Hypothalamus (tissue), 51 donors: ENCODE data around the gene CMIP.

ENCODE experiments used
- DNase-seq, 51 donors: peaks; one replicate each; lab custom pipeline; 2025; lab: John Stamatoyannopoulos, UW

The CMIP gene

DNA sequence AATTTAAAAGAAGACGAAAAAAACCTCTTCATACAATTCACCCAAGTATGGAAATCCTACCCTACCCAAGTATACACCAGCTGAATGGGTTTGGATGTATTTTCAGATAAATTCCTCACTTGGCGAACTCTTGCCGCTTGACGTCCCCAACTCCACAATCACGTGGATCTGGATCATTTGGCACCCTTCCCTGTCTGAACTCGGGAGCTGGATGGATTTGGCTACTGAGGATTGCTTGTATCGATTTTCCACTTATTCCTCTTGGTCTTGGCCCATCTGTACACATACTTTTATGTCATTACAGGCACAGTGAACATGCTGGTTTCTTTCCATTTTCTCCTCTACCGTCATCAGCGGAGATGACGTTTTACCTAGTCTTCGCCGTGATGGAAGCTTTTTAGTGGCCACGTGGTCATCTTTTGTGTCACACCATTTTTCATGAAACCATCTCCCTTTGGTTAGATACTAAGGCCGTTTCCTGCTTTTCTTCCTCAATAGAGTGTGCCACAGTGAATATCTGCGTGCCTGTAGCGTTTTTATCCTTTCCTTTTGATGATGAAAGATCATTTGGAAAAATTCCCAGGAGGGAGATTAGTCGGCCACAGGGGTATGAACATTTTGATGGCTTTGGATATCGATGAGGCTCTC, 47.1 kb downstream of the CMIP start:
- DNase-seq, result no peak

DNA sequence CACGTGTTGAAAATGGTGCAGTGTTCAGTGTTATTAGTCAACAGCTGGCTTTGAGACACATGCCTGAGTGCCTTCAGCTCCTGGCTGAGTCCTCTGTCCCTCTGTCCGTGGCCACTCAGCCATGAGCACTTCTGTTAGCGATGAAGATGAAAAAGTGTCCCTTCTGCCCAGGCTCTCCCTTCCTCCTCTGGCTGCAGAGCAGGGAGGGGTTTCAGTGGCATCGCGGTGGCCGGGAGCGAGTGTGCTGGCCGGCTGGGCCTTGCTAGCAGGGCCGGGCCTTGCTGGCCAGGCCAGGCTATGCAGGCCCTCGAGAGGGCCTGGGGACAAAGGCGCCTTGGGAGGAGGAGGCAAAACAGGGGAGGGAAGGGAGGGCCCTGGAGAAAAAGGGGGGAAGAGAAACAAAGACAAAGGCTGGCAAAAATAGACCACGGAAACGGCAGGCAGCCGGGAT, 47.7 kb downstream of the CMIP start:
- peak in 6 of 51 donors; percentile 23 to 32 (median 26) for DNase-seq

DNA sequence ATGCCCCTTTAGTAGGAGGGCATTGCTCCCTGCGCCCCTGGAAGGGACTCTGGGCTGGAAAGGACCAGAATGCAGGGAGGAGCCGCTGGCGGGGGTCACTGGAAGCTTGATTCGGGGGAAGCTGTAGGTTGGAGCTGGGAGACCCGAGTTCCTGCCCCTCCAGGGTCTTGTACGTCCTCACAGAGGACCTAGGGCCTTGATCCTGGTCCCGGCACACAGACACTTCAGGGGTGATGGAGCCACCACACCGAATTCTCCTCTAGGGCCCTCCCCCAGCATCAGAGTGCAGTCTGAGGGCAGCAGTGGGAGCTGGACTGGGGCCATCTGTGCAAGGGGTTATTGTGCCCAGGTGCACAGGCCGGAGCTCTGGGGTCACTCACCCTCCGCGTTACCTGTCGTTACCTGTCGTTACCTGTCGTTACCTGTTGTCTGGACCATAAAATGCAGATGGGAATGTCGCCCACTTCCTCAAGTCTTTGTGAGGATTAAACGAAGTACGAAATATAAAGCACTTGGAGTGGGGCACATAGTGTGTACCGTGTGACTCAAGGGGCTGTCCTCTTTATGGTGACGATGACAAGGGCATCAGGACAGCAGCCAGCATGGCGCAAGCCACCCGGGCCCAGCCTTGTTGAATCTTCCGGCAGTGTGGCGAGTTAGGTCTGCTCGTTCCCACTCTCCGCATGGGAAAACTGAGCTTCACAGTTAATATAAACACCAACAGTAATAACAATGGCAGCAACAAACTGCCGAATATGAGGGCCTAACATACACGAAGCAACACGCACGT, 48.6 kb downstream of the CMIP start:
- DNase-seq, result no peak

DNA sequence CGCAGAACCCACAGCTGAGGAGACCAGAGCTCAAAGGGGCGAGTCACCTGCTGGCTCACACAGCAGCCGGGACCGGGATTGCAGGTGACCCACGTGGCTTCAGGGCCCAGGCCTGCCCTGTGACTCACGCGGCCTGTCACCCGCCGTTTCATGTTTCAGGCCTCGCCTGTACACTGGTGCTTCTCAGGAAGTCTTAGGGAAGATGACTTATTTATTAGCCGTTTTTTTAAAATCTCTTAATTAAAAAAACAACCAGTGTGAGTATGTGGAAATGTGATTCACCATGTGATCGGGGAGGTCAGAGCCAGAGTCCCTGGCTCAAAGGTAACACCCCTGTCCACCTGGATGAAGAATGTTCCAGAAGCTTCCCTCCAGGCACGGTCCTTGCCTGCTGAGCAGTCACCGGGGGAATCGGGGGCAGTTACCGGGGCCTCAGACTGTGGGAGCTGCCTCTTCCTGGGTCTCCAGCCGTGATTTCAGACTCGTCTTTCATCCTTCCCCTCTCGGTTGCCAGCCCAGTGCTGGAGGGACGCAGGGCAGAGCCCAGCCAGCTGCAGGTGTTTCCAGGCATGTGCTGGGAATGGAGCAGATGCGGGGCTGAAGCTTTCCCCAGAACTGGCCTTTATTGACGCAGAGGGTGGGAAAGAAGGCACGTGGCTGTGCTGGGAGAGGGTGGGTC, 49.3 kb downstream of the CMIP start:
- no peak for DNase-seq

DNA sequence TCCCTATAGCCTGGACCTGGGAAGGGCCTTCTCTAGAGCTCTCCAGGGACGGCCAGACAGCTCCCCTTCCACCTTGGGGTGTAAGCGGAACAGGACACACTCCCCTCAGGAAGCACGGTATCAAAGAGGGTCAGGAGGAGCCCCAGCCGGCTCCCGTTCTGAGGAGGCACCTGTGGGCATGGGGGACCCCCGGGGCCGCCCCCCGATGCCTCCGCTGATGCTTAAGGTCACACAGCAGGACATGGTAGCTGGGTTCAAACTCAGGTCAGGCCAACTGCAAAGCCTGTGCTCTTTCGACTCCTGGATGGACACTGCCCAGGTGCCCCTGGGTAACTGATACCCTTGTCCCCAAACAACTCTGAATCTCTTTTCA, 49.8 kb downstream of the CMIP start:
- DNase-seq, result no peak

DNA sequence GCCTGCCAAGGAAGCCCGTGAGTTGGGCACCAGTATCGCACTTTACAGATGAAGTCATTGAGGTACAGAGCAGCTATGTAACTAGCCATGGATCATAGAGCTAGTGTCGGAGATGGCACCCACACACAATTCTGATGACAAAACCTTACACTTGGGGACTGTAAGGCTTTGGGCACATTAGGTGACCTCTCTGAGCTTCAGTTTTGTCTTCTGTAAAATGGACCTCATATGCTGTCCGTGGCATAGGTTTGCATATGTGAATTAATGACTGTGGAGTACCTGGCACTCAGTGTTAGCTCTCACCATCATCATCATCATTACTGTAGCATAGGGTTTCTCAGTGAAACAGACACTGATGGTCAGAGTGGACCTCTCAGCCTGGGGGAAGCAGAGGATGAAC, 50.3 kb downstream of the CMIP start:
- DNase-seq, result no peak

DNA sequence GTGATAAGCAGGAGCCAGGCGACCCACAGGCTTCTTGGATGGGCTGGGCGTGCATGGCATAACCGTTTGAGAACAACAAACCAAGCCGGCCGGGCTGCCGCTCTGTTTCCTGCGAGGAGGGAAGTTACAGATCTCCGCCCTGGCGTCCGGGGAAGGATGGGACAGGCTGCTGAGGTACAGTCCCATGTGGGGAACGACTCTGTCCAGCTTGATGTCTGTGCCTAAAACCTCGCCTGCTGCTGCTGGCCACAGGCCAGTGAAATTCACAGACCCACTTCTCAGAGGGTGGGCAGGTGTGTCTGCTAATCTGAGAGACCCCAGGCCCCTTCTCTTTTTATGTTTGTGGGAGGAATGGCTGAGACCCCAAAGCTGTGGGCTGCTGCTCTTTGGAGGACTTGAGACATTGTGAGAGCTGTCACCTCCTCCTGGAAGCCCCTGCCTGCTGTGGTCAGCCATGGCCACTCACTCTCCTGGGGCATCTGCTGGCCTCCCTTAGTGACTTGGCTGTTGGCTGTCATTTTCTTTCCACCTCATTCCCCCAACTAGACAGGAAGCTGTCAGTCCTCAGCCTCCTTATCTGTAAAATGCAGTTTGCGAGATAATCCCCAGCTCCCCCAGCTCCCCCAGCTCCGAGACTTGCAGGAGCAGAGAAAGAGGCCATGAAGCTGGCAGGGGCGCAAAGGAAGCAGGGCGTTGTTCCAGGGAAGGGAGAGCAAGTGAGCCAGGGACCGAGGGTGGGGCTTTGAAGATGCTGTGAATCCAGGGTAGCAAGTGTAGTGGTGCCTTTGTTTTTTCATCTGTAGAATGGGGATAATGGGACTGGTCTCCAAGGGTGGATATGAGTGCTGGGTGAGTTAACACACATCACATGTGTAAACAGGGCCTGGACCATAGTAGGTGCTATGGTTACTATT, 51.0 kb downstream of the CMIP start:
- DNase-seq, result no peak

DNA sequence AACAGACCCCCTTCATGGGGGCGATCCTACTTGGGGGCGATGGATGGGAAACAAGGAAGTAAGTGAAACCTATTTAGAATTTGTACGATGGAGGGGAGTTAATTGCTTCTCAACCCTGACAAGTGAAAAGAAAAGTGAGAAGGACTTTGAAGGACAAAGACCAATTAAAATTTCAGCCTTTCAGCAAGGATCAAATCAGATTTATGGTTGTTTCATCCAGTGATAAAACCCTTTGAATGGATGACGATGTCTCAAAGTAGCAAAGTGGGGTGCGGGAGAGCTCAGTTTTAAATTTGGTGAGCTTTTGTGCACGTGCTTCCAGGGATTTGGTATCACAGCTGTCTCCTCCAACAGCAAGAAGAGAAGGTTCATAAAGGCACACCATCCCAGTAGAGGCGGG, 51.7 kb downstream of the CMIP start:
- no peak for DNase-seq

DNA sequence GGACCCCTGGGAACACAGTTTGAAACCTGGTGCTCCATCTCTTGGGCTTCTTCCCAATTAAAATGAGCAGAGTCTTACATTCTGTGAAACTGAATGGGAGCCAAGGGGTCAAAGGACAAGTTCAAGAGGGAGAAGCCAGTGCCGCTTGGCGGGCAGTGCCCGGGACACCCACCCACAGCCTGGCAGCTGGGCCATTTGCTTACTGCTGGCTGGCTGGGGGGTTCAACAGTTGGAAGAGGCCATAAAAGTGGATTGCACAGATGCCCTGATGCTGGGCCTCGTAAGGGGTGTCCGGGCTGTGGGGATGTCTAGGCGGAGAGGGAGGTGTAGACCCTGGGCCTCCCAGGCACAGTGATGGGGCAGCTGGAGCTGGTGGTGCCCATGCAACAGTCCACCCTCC, 52.1 kb downstream of the CMIP start:
- DNase-seq, result no peak

DNA sequence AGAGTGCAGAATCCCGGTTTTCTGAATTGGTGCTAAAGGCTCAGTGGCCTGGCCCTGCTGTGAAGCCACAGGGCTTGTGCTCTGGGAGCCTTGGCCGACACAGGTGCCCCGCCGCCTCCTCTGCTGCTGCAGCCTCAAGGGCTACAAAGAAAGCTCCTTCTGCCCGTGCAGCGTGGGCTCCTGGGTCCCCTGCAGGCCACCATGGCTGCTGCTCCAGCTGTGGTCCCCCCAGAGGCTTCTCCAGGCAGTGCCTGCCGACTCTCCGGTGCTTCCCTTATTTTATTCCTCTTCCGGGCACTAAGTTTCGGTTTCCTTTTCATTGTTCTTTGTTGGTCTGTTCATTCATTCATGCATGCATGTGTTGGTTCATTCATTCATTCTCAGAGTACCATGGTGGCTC, 53.1 kb downstream of the CMIP start:
- DNase-seq, result peak in 1 of 51 donors; percentile 17

DNA sequence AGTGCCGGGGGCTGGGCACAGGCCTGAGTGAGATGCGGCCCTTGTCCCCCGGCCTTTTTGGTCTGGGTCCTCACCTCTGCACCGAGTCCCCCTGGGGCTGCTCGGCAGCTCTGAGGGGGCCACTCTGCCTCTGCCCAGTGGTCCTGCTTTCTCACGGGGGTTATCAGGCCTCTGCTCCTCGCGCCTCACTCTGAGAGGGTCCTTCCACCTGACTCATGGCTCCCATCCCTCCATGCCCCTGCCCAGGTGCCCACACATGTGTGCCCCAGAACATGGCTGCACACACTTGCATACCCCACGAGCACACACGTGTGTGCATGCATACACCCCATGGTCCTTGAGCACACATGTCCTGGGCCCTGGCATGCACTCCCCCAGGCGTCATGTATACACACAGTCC, 53.7 kb downstream of the CMIP start:
- no peak for DNase-seq

DNA sequence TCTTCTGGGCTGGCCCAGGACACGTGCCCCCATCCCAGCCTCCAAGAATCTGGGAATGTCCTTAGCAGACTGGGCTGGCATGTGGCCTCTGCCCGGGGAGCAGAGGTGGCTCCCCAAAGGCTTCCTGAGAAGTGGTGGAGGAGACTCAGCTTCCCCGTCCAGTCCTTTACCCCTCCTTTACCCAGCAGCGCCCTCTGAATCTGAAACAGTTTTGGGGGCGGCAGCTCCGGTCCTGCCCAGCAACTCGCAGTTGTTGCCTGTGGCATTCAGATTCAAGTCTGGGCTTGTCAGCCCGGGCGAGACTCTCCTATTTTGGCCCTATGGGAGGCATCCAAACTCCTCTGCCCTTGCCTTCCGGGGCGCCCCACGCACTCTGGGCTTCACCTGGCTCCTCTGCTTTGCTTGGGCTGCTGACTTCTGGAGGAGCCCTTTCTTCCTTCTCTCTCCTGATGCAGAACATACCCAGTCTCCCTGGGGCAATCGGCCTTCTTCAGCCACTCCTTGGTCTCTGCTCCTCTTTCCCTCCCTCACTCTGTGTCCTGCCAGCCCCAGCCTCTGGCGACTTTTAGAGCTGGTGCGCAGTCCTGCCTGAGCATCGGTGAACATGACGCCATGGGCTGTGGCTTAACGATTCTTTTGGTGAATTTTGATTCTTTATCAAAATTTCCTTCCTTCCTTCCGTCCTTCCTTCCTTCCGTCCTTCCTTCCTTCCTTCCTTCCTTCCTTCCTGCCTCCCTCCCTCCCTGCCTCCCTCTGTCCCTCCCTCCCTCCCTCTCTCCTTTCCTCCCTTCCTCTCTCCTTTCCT, 55.2 kb downstream of the CMIP start:
- no peak for DNase-seq

DNA sequence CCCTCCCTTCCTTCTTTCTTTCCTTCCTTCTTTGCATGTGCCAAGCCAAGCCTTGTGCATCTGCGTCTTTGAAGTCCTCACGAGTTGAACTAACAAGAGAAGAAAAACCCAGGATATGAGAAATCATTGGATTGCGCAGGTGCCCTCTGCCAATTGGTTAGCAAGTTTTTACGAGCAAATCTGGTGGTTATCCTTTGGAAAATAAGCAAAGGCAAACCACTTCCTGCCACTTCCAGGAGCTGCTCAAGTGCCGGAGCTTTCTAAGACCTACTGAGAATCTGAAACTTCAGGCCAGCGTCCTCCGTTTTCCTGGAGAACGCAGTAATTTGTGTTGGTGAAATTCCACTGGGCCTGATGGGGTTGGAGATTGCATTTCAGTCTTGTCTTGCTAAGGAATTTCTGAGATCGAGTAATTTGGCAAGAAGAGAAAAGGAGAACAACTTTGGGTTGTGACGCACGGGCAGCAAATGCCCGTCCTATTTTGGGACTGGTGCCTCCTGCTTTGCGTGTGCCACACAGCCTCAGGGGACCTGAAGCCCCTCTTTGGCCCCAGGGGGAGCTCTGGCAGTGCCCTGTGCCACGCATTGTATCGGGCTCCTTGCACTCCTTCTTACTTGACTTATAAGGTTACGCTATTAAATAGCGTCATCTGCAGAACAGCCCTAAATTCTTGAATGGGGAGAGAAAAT, 56.4 kb downstream of the CMIP start:
- DNase-seq, result peak in 1 of 51 donors; percentile 25

DNA sequence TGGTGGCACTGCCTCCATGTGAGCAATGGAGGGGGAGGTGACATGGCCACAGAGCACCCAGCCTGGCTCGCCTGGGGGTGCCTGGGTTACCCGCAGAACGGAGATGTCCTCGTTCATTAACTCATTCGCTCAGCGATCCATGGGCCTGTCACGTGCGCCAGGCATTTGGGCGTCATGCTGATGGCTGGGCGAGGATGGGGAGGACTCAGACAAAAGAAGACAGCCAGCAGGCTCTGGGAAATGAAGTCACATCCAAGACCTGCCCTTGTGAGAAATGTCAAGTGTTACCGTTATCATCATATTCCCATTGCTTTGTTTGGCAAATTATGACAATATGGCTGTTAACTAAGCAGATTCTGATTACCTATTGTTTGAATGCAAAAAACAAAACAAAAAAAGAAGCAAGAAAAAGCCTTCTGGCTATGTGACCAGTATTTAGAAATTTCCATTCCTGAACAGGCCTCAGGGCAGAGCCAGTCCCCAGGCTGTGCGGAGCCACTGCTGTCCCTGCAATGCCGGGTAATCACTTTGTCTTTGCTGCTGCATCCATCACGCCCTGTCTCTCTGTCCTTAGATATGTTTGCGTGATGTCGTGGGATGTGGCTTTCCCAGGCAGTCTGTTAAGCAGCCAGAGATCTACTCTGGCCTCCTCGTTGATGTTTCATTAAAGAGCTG, 57.9 kb downstream of the CMIP start:
- no peak for DNase-seq

DNA sequence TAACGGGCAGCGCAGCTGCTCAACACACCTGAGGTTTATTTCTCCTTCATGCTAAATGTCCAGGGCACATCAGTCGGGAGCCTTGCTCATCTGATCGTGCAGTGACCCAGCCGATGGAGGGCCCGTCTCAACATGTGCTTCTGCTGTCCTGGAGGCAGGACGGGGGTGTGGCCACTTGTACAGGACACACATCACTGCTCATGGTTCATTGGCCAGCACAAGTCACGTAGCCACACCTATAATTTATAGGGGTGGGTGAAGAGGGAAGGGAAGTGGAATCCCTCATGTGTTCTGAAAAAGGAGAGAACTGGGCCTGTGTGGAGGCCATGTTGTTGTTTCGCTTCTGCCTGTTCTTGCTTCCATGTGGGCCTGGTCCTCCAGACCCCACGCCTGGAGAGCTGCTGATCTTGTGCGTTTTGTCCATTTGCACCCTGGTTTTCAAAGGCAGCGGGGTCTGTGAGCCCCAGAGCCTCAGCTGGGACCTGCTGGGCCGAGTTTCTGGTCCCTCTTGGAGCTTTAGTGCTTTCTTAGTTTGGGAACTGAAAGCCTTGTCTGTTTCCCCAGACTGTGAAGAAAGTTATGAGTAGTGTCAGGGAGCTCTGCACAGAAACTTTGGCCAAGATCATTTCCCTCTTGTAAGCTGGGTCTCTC, 60.5 kb downstream of the CMIP start:
- DNase-seq, result peak in 2 of 51 donors; percentile 15

DNA sequence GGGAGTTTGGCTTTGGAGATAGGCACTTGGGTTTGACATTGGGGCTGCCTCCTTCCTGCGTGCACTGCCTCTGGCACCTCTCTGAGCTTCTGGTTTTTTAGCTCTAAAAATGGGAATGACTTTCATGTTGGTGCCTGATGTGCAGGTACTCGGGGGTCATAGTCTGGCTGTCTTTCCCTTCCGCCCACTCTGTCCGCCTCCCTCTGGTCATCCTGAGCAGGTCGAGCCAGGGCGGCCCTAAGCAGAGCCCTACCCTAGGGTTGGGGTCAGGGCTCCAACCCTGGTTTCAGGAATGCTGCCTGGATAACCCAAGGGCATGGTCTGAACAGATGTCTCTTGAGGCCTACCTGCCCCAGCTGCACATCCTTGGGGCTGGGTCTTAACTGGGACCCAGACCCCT, 64.8 kb downstream of the CMIP start:
- DNase-seq, result no peak

DNA sequence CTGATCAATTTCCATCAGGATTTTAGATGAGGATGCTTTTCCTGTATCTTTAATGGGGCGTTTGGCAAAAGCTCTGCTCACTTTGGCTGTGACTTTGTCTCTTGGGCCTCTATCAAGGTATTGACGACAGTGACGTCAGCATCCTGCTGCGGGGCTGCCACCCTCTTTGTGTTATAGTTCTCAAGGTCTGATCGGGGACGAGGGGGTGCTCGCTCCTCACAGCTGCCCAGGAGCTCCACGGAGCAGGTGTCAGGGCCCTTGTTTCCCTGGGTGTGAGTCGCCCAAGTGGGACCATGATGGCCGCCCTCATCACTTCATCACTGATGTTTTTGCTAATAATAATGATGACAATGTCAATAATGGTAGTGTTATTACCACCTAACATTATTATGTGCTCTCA, 65.4 kb downstream of the CMIP start:
- no peak for DNase-seq

DNA sequence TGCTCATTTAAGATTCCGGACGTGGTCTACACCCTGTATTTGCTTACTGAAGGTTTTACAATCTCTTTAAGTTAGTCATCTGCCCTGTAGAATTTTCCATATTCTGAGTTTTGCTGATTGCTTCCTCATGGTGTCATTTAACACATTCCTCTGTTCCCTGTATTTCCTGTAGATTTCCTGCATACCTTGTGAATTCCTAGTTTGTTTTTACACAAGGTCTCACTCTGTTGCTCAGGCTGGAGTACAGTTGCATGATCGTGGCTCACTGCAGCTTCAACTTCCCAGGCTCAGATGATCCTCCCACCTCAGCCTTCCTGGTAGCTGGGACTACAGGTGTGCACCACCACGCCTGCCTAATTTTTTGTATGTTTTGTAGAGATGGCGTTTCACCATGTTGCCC, 66.8 kb downstream of the CMIP start:
- DNase-seq, result no peak
